Anterior cingulate cortex (tissue), 58 donors: ENCODE results near the gene ROBO1.
"Not testable (repeated sequence)": the region's sequence is repeated elsewhere in the genome, so short reads cannot be mapped to it uniquely, and the experiment has no call there.

Experiments
- DNase-seq, 58 donors: peaks; one replicate each; lab custom pipeline; 2025; lab: John Stamatoyannopoulos, UW

ROBO1 gene

DNA sequence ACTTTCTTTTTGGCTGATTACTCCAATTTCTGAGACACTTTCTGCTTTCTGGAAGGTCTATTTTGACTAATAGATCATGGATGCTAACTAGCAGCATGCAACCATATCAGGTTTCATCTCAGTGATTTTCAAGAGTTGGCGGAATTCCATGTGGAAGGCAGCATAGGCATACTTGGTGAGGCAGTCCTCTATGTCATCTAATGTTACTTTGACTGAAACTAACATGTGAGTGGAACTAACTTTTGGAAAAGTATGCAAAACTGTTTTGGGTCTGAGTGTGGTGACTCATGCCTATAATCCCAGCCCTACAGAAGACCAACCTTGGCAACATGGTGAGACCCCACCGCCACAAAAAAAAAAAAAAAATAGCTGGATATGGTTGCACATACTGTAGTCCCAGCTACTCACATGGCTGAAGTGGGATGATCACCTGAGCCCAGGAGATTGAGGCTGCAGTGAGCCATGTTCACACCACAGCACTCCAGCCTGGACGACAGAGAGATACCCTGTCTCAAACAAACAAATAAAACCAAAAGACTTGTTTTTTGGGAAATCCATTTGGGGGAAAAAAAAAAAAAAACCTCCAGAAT is 1033.7 kb downstream of the ROBO1 start:
- DNase-seq = no peak

DNA sequence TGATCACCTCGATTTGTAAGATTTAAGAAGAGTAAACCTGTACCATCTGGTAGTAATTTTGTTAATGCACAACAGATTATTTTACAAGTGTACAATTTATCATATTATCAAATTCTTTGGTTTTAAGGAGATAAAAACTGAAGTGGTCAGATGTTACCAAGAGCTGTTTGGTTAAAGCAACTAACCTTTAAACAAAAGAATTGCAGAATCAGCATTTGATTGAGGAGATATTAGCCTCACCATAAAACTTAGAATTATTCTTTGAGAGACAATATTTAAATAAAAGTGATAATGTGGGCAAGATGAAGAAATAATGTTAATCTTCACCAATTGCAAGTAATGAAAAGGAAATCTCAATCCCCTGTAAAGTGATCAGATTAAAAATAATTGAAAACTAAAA is 1034.9 kb downstream of the ROBO1 start:
- DNase-seq = no peak

DNA sequence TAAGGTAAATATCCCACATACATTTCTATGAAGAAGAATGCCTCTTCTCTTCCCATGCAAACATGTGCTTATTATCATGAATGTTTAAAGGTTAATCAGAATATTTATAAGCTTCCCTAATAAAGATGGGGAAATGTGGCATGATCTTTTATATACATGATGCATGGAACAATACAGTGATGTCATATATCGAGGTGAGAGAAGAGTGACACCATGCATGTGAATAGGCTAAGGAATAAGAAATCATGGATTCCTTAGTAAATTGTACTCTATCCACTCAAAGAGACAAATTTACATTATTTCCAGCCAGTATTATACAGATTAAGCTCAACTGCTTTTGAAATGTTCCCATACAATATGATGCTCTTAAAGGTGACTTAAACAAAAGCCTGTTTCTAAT is 1035.3 kb downstream of the ROBO1 start:
- DNase-seq = no peak

DNA sequence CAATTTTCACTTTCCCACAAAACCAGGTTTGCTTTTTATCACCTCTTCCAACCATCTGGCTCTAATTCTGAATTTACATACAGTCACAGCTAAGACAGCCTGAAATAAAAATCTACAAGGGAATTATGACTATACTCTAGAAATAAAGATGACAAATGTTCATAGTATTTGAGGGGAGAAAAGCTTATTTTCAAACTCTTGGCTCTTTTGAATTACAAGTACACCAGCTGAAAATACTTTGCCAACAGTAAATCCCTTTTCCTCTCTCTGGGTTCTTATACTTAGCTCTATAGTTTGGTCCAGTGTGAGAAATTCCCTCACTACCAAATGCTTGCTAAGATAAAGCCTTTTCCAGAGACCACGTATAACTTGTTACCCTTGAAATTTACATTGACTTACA is 1037.9 kb downstream of the ROBO1 start:
- no peak for DNase-seq

DNA sequence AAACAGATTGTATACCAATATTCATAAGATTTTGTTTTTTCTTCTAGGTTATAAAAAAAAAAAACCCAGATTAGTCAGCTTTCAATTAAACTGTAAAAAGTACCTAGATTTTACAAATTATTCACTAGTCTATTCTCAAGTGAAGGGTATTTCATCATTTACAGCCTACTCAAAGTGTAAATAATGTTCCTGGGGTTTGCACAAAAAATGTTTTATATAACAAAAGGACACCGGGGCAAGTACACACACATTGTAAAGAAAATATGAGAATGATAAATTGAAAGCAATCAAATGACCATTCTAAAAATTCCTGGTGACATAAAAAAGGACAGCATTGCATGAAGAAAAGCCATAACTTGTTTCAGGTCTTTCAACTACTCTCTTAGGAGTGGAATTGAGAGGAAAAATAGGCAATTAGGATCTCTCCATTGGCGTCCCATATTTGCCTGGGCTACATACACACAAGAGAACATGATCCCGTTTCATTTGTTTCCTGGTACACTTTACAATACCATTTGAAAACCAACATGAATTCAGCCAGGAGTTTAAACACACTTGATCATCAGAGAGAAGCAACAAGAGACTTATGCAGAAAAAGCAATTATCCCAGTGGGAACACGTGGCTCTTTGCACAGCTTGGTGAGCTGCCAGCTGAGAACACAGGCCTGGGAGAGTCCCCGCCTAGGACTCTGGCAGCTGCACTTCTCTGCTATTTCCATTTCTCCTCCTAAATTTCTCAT is 1039.2 kb downstream of the ROBO1 start:
- peak in 55 of 58 donors; percentile 1 to 83 (median 65) for DNase-seq

DNA sequence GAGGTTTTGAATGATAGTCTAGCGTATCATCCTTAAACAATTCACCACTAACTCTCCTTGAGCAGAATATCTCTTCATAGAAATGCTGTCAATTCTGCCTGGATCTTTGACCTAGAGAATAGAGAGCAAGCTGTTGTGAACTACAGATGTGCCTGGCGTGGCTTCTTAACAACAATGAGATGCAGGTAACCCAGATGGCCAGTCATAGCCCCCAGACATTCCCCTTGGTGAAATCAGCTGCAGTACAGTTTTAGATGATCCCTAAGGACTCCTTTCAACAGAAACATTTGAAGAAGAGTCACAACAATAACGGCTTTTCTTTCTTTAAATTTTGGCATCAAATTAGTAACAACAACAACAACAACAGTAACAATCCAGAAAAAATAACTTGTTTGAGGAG is 1041.3 kb downstream of the ROBO1 start:
- DNase-seq = no peak

DNA sequence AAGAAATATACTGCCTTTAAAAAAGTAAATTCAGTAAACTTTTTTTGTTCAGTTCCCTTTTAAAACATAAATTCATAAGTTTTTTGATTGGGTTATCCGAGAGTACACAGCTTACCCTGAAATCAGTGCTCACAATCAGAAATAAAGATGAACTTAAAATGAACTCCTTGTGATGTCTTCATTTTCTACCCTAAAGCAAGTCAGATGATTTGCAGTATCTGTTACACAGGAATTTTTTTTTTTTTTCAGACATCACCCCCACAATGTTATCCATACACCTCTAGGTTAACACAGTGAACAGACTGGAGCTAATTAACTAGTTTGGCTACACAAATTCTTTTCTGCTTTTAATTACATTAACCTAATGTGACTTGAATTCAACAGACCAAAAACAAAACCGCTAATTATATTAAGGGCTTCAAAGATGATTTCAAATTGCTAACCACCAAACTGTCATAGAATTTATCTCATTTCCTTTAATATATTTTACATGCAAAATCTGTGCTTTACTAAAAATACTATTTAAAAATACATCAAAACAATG is 1042.0 kb downstream of the ROBO1 start:
- DNase-seq = no peak

DNA sequence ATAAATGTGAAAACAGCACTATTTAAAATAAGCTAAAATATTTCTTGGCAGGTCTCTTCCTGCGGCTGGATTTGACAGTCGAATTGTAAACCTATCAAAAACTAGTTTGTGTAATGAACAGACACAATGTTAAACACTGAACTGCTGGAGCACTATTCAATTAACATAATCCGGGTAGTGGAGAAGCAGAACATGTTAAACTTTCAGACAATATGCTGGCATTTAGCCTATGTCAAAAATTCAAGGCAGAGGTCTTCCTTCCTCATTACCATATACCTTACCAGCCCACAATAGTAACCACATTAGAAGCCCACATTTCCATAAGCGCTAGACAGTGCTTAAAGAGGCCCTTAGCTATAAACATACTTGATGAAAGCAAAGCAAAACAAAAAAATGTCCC is 1042.9 kb downstream of the ROBO1 start:
- peak in 1 of 58 donors; percentile 13 for DNase-seq

DNA sequence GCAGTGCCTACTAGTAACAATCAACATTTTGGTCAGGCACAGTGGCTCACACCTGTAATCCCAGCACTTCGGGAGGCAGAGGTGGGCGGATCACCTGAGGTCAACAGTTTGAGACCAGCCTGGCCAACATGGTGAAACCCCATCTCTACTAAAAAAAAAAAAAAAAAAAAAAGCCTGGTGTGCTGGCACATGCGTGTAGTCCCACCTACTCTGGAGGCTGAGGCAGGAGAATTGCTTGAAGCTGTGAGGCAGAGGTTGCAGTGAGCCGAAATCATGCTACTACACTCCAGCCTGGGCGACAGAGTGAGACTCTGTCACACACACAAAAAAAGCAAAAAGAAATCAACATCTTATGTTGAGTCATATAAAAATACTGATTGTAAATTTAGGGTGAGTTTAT is 1043.4 kb downstream of the ROBO1 start:
- DNase-seq = not testable (repeated sequence)

DNA sequence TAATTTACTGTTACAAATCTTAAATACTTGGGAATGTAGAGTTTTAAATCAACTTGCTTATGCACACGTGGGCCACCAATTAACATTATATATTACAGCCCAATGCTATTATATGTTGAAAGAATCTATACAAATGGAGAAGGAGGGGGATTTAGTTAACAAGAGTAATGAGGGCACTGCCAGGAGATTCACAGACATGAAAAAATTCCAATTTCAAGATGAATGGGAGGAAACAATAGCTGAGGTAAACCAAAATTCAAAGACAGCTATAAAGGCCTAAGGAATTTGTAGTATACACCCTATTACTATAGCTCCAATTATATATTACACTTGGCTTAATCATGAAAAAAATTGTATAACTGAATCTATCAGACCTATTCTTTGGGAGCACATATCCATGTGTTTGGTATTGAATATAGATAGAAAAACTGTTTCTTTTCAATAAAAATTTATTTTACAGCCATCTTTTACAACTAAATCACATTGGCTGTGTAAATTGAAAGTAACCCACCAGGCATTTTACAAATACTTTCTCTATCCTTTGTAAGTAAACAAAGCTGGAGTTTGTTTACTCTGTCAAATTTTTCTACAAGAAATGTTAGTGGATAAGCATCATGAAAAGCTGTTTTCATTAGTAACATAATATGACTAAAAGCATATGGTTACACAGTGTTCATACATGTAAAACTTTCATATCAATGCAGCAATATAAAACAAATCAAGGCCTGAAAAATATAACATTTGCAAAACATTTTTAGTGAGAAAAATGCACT is 1045.8 kb downstream of the ROBO1 start:
- DNase-seq = no peak

DNA sequence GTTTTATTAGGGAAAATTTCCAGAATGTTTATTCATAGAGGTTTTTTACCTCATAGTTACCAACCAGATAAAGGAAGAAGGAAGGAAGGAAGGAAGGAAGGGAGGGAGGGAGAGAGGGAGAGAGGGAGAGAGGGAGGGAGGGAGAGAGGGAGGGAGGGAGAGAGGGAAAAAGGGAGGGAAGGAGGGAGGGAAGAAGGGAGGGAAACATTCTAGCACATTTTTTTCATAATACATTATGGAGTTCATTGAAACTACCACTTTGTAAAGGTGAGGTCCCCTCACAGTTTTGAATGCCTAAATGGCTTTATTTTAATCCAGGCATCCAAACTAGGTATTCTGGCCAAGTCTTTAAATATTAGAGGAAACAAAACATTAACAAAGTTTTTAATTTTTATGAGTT is 1049.1 kb downstream of the ROBO1 start:
- no peak for DNase-seq

DNA sequence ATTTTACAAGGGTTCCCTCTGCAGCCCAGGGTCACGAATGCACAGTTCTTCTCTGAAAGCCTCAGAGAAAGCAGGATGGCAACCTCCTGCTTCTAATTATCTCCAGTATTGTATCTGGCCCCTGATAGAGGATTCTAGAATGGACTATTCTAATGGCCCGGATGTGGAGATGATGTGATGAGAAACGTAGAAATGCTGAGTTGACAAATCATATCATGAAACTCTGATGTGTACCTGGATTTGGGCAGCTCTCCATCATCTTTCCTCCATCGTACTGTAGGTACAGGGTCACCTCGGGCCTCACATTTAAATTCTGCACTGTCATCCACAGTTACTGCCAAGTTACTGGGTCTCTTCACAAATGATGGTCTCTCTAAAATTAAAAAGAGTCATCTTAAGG is 1050.8 kb downstream of the ROBO1 start:
- DNase-seq = no peak

DNA sequence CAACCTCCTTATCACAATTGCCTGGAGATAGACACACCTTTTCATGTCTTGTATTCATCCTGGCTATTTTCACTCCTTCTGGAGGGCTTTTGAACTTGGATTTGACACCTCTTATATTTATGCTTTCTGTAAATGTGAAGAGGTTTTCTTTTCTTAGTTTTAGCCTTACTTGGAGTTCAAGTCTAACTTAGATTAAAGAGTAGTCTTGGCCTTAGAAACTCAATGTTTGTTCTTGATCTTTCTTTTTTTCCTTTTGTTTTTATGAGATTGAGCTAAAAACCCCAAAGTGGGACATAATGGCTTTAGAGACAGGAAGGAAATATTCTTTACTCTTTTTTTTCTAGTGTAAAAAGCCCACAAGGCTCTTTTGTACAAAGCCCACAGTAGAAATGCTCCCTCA is 1054.9 kb downstream of the ROBO1 start:
- DNase-seq = no peak

DNA sequence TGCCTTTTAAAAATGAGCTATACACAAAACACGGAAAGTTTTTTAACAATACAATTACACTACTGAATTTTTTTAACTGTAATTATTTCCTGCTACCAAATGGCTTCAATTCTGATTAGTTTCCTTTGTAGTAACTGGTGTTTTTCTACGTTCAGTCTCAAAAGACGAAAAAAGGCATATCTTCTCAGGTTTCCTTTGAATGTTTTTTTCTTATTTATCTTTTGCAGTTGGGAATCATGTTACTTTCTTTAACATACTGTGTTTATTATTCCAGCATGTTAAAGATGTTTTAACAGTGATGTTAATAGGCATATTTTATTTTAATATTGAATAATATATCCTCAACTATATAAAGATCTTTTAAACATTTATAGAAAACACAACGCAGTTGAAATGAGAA is 1055.5 kb downstream of the ROBO1 start:
- DNase-seq = no peak

DNA sequence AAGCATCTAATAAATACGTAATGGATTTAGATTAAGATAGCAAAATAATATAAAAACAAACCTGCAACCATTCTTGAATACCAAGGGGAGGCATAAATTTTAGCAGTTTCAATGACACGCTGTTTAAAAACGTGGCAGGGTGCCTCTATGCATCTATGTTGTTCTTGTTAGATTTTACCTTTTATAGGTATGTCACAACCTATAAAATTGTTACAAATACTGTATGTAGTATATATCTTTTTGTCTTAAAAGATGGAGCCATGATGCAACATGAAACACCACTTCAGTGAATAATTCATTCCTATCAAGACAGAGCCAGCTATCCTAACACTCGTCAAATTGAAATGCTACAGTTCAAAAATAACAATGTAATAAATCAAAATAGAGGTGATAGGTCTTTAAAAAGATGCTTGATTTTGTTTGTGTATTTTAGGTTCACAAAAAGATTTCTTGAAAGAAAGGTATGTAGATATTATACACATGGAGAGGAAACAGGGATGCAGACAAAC is 1059.2 kb downstream of the ROBO1 start:
- no peak for DNase-seq

DNA sequence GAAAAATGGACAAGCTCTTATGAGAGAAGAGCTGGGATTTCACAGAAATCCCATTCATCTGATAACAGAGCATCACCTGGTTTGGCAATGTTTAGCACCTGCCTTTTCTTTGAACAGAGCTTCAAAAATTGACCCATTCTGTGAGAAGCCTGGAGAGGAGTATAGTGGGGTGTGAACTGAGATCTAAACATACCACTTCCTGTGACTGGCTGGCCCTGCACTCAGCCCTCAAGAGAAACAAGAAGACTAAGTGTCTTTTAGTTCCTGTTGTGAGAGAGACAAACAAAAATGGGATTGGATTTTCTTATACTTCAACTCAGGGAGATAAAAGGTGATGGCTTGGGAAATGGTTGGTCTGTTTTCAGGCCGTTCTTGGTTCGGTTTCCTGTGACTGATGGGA is 1060.2 kb downstream of the ROBO1 start:
- no peak for DNase-seq

DNA sequence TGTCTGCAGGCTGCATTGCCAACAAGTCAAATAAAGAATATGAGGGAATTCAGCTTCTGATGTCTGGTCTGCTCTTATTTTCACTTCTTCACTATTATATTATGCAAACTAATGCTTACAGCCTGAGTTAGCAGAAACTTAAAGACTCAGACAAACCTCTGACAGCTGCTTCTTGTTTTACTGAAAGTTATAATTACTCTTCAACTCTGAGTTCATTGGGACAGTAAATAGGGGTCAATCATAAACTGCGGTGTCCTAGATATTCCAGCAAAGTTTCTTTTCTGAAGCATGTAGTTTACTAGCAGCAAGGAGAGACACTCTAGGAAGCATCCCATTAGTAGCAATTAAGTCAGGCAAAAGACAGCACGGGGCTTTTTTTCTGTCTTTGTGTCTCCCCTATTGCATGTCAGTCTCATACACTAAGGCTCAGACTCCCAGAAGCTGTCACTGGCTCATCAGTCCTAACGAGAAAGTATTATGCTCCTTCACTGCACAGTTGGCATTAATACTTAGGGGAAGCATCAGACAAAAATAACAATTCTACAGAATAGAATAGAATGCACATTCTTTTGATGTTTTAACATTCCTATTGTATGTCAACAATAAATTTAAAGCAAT is 1060.8 kb downstream of the ROBO1 start:
- DNase-seq = no peak

DNA sequence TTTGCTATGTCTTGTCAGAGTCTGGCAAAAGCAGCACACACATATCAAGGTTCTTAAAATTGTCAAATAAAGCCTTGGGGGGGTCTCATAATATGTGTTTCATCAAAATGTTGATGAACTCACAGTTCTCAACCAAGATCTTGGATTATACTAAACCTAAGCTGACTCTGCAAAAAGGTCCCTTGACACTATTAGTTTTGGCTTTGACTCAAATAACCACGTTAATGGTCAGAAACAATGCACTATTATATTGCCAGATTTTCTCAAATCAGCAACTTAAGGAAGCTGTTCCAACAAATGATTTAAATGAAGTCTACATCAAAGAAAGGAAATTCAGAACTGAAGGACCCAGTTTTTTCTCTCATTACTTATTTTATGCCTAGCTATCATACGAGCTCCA is 1063.9 kb downstream of the ROBO1 start:
- no peak for DNase-seq

DNA sequence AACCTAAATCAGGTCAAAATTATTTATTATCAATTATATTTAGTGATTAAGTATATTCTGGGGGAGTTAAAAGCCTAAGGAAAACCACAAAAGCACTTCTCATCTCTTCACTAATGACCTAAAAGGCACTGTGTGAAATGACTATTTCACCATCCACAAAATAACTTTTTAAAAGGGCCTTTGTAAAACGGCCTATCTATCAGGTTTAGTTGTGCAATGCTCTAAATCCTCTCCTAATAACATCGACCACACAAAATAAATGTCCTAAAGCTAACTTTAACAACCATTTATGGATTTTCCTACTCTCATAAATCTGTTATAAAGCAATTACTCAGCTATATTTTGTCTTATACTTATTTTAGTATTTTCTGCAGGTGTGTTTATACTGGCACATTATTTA is 1066.3 kb downstream of the ROBO1 start:
- no peak for DNase-seq

DNA sequence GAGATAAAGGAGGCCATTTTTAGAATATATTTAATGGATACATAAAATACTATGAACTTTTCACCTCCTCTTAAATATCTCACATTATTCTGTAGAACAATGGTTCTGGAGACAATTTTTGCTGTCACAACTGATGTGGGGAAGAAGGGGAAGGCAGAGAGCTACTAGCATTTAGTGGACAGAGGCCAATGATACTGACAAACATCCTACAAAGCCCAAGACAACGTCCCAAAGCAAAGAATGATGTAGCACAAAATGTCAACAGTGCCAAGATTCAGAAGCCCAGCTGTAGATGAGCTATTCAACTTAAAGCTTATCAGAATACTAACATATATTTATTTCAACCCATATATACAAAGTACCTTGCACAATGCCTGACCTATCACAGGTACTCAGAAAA is 1069.4 kb downstream of the ROBO1 start:
- DNase-seq = no peak

DNA sequence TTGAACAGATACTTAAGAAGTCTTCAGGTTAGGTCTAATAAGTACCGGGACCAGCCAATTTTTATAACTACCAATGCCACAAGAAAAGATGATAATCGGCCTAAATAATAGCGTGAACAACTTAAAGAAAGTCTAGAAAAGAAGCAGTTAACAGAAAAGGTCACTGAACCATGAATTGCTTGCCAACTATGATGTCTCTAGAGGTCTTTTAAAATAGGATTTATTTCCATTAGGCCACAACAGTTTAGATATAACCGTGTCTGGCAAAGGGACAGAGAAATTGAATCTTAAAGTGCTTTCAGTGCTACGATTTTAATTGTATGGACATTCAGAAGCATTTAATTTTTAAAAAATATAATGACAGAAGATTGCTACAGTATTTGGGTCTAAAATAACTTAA is 1070.4 kb downstream of the ROBO1 start:
- DNase-seq = no peak
